Retinal pigment epithelial cell (primary cell): Measurements from ENCODE around the gene CLIC4.

Source experiments
- DNase-seq: peaks from one replicate; pipeline ENCODE4 v3.0.0-alpha.2; 2010; ENCODE audit warnings: low read depth
- H3K4me3 ChIP-seq: 2 replicates; pipeline ENCODE4 v1.5.1; 2011; ENCODE audit warnings: mild to moderate bottlenecking, low read length, control low read depth, moderate library complexity
- CTCF ChIP-seq: conservative IDR thresholded peaks from 2 replicates; pipeline ENCODE4 v1.5.1; 2011; ENCODE audit warnings: low read depth, low read length, control low read depth, inconsistent platforms

CLIC4 gene

GRCh38 chr1:24865168-24865567 lies 119.9 kb downstream of the CLIC4 start:
- no peak overlapping the region for H3K4me3 ChIP-seq
- no peak for DNase-seq
- no peak for TF ChIP-seq CTCF

GRCh38 chr1:24865587-24865986 lies 120.3 kb downstream of the CLIC4 start:
- no peak for TF ChIP-seq CTCF
- no peak for DNase-seq
- H3K4me3 ChIP-seq, result no peak overlapping the region

- no peak for TF ChIP-seq CTCF
- DNase-seq, result no peak
- no peak overlapping the region for H3K4me3 ChIP-seq
Observed at GRCh38 chr1:24866211-24867083, 121.2 kb downstream of the CLIC4 start.

GRCh38 chr1:24867084-24867870 lies 122.0 kb downstream of the CLIC4 start:
- TF ChIP-seq CTCF, result no peak
- no peak for DNase-seq
- no peak overlapping the region for H3K4me3 ChIP-seq

GRCh38 chr1:24868016-24868875 lies 123.0 kb downstream of the CLIC4 start:
- DNase-seq, result no peak
- TF ChIP-seq CTCF, result no peak

GRCh38 chr1:24870551-24871195 lies 125.4 kb downstream of the CLIC4 start:
- H3K4me3 ChIP-seq, result no peak overlapping the region

More at GRCh38 chr1:24868016-24868875, 123.0 kb downstream of the CLIC4 start:
- H3K4me3 ChIP-seq, result no peak overlapping the region

More at GRCh38 chr1:24870551-24871195, 125.4 kb downstream of the CLIC4 start:
- no peak for TF ChIP-seq CTCF
- no peak for DNase-seq
